ENCODE data around the gene LSM10.

LSM10 gene

GRCh38 chr1:36352910-36353878 is 44.5 kb downstream of the LSM10 start:
- H3K4me1 ChIP-seq (ENCODE audit: control insufficient read depth, low read length) = no peaks in the 10 kb centered on the region
- H3K27me3 ChIP-seq (ENCODE audit: control insufficient read depth, low read length) = no peaks in the 10 kb centered on the region
- no peaks in the 10 kb centered on the region for H3K79me2 ChIP-seq (ENCODE audit: control insufficient read depth, low read length)
- no peak overlapping the region for H3K4me3 ChIP-seq (ENCODE audit: low read length)
- H3K9me2 ChIP-seq (replicated peaks; ENCODE audit: control insufficient read depth, low read length) = no peaks in the 10 kb centered on the region
- H3F3A ChIP-seq (ENCODE audit: control insufficient read depth, insufficient read depth) = no peaks in the 10 kb centered on the region
- TF ChIP-seq EZH2phosphoT487 (IDR thresholded peaks at IDR 0.05; ENCODE audit: borderline replicate concordance, low read length) = no peak
- TF ChIP-seq CTCF (IDR thresholded peaks at IDR 0.05; ENCODE audit: low read depth, low read length, poor library complexity, severe bottlenecking) = no peak
- no peak overlapping the region for H3K4me2 ChIP-seq (ENCODE audit: low read length)
- no peaks in the 10 kb centered on the region for H3K9me3 ChIP-seq (ENCODE audit: control insufficient read depth, insufficient read depth, low read length)
- no peak overlapping the region for H3K27ac ChIP-seq (ENCODE audit: low read depth, low read length)
- H3K36me3 ChIP-seq (ENCODE audit: control insufficient read depth, low read length) = peaks cover 91% of the 10 kb centered on the region
- no peaks in the 10 kb centered on the region for H4K20me1 ChIP-seq (ENCODE audit: control insufficient read depth, insufficient read depth, low read depth, low read length)

GRCh38 chr1:36352125-36352909 is 45.4 kb downstream of the LSM10 start:
- TF ChIP-seq EZH2phosphoT487 (IDR thresholded peaks at IDR 0.05; ENCODE audit: borderline replicate concordance, low read length) (no peak), CTCF (IDR thresholded peaks at IDR 0.05; ENCODE audit: low read depth, low read length, poor library complexity, severe bottlenecking) (no peak)
- Histone ChIP-seq H3K36me3 (ENCODE audit: control insufficient read depth, low read length) (peaks cover 89% of the 10 kb centered on the region), H3F3A (ENCODE audit: control insufficient read depth, insufficient read depth) (no peaks in the 10 kb centered on the region), H3K9me3 (ENCODE audit: control insufficient read depth, insufficient read depth, low read length) (no peaks in the 10 kb centered on the region), H4K20me1 (ENCODE audit: control insufficient read depth, insufficient read depth, low read depth, low read length) (no peaks in the 10 kb centered on the region), H3K4me1 (ENCODE audit: control insufficient read depth, low read length) (no peaks in the 10 kb centered on the region), H3K4me2 (ENCODE audit: low read length) (no peak overlapping the region), H3K27ac (ENCODE audit: low read depth, low read length) (no peak overlapping the region), H3K27me3 (ENCODE audit: control insufficient read depth, low read length) (no peaks in the 10 kb centered on the region), H3K9me2 (replicated peaks; ENCODE audit: control insufficient read depth, low read length) (no peaks in the 10 kb centered on the region), H3K79me2 (ENCODE audit: control insufficient read depth, low read length) (no peaks in the 10 kb centered on the region), H3K4me3 (ENCODE audit: low read length) (no peak overlapping the region)

- H3F3A ChIP-seq (ENCODE audit: control insufficient read depth, insufficient read depth) = no peaks in the 10 kb centered on the region
- TF ChIP-seq EZH2phosphoT487 (IDR thresholded peaks at IDR 0.05; ENCODE audit: borderline replicate concordance, low read length) (no peak), CTCF (IDR thresholded peaks at IDR 0.05; ENCODE audit: low read depth, low read length, poor library complexity, severe bottlenecking) (no peak)
- no peaks in the 10 kb centered on the region for H4K20me1 ChIP-seq (ENCODE audit: control insufficient read depth, insufficient read depth, low read depth, low read length)
- no peak overlapping the region for H3K4me3 ChIP-seq (ENCODE audit: low read length)
- H3K79me2 ChIP-seq (ENCODE audit: control insufficient read depth, low read length) = no peaks in the 10 kb centered on the region
- H3K9me2 ChIP-seq (replicated peaks; ENCODE audit: control insufficient read depth, low read length) = no peaks in the 10 kb centered on the region
- no peaks in the 10 kb centered on the region for H3K4me1 ChIP-seq (ENCODE audit: control insufficient read depth, low read length)
- no peaks in the 10 kb centered on the region for H3K27me3 ChIP-seq (ENCODE audit: control insufficient read depth, low read length)
- no peak overlapping the region for H3K4me2 ChIP-seq (ENCODE audit: low read length)
- H3K27ac ChIP-seq (ENCODE audit: low read depth, low read length) = no peak overlapping the region
- H3K36me3 ChIP-seq (ENCODE audit: control insufficient read depth, low read length) = peaks cover 91% of the 10 kb centered on the region
- no peaks in the 10 kb centered on the region for H3K9me3 ChIP-seq (ENCODE audit: control insufficient read depth, insufficient read depth, low read length)
Measured at GRCh38 chr1:36351227-36351977, 46.3 kb downstream of the LSM10 start.
